Pancreas (tissue), 10 donors: ENCODE results near the gene LATS2. TPM values are rescaled to one million over a fixed set of nuclear protein-coding genes. Genes with fewer than 3 reads are reported as not detected.

Experiments used
- ATAC-seq, 4 donors: fragments of 200-7000 bp; cut with Tn5 transposase; one replicate each; pipeline versions ENCODE4 v1.8.0 to v1.9.1; 2020; ENCODE audit warnings: mild to moderate bottlenecking in 4 of 4, moderate library complexity in 4 of 4
- DNase-seq, 6 donors: peaks; one replicate each; pipeline ENCODE4 v3.0.0-alpha.2; 2020
- FAIRE-seq: peaks from 2 replicates; lab custom pipeline; 2012; peaks lifted over from hg19 to GRCh38; lab: Jason Lieb, UNC
- H3K27ac ChIP-seq, 4 donors: fragments of 200-600 bp; sonication (generic); 1 replicate in 3 of 4; 2 replicates in 1 of 4; pipeline versions ENCODE4 v1.5.0 to v1.8.0; 2020
- H3K27me3 ChIP-seq, 4 donors: fragments of 200-600 bp; one replicate each; pipeline ENCODE4 v1.8.0; 2021
- H3K36me3 ChIP-seq, 3 donors: fragments of 200-600 bp; sonication (generic) in 1 of 3; one replicate each; pipeline versions ENCODE4 v1.5.0 to v1.8.0; 2020 to 2021
- H3K4me1 ChIP-seq, 3 donors: fragments of 200-600 bp; one replicate each; pipeline ENCODE4 v1.8.0; 2021
- H3K4me3 ChIP-seq, 4 donors: fragments of 200-600 bp; sonication (generic) in 2 of 4; one replicate each; pipeline versions ENCODE4 v1.5.0 to v1.8.0; 2020 to 2021
- H3K9me3 ChIP-seq, 4 donors: fragments of 200-600 bp; one replicate each; pipeline ENCODE4 v1.8.0; 2021
- WGBS, 2 donors: extraction: QIAGEN DNeasy Blood & Tissue Kit; methylation state at CpG; one replicate each; pipeline ENCODE4 v1.1.7; 2013; 5-methylcytosine and 5-hydroxymethylcytosine counted together
- intact Hi-C, 3 donors: fragments of 100-400 bp; cut with DNase I; formaldehyde crosslinking; loops; one replicate each; pipeline versions ENCODE4 v1.11.1 to v1.14.2; 2022
- polyA plus RNA-seq, 2 donors: library from polyadenylated mRNA; stranded (reverse); fragments of 200-250 nt; gene quantifications; one replicate each; pipeline ENCODE4 v1.2.3, GENCODE V29; 2013
- total RNA-seq, 6 donors: library from RNA; stranded (reverse); fragmentation: NEBNext Ultra II Directional in 4 of 6; extraction: Animal tissue kit (Norgen Biotek cat#: 25700) in 4 of 6; gene quantifications; one replicate each; pipeline versions ENCODE4 v1.2.1 to v1.2.4, GENCODE V29; 2021 to 2023
- TF ChIP-seq, protein P1 (sequence below), 4 donors: fragments of 200-600 bp; sonication (generic) in 3 of 4; IDR thresholded peaks; one replicate each; pipeline versions ENCODE4 v1.5.0 to v1.8.0; 2021; ENCODE audit warnings: antibody characterized with exemption in 4 of 4
- donor health status: healthy with polysubstance abuse.
- donor health status: DM: no; HTN: no; CAD: no; lungs with moderate emphysema.
- donor health status: DM: no; HTN: no; CAD: no.
- donor health status: control.
- donor health status: control.
- donor health status: Bipolar disorder and iron deficiency.
- donor health status: DM: yes; HTN: yes; CAD: no.
- donor health status: DM: no; HTN: no; CAD: no.
- donor health status: DM: no; HTN: no; CAD: no.
- donor health status: DM: yes; HTN: yes; CAD: no.

Gene LATS2
- total and polyA plus RNA-seq, 8 donors: 3.8 to 12.5 (median 7.1) TPM

- Histone ChIP-seq H3K4me3 (no peak overlapping the region), H3K9me3 (no peaks in the 10 kb centered on the region), H3K27ac (no peak overlapping the region), H3K27me3 (no peaks in the 10 kb centered on the region), H3K4me1 (no peaks in the 10 kb centered on the region), H3K36me3 (no peaks in the 10 kb centered on the region)
- 85 to 94% methylated on average over 1 of the region's 1 CpG for WGBS, 2 donors
- intact Hi-C loops: no loop called here
- FAIRE-seq: no peak
- ATAC-seq: no peak
- TF ChIP-seq, protein P1, sequence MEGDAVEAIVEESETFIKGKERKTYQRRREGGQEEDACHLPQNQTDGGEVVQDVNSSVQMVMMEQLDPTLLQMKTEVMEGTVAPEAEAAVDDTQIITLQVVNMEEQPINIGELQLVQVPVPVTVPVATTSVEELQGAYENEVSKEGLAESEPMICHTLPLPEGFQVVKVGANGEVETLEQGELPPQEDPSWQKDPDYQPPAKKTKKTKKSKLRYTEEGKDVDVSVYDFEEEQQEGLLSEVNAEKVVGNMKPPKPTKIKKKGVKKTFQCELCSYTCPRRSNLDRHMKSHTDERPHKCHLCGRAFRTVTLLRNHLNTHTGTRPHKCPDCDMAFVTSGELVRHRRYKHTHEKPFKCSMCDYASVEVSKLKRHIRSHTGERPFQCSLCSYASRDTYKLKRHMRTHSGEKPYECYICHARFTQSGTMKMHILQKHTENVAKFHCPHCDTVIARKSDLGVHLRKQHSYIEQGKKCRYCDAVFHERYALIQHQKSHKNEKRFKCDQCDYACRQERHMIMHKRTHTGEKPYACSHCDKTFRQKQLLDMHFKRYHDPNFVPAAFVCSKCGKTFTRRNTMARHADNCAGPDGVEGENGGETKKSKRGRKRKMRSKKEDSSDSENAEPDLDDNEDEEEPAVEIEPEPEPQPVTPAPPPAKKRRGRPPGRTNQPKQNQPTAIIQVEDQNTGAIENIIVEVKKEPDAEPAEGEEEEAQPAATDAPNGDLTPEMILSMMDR (IDR thresholded peaks at IDR 0.05): no peak
- no peak for DNase-seq
These were observed 27.1 kb upstream of the LATS2 start for GRCh38 chr13:21088534-21088933.

DNA sequence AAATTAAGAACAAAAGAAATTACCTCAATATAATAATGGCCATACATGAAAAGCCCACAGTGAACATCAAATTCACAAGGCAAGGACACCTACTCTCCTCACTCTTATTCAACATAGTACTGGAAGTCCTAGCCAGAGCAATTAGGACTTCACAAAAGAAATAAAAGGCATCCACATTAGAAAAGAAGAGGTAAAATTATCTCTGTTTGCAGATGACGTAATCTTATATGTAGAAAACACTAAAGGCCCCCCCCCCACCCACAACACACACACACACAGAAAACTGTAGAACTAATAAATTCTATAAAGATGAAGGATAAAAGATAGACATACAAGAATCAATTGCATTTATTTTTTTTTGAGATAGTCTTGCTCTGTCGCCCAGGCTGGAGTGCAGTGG, 25.5 kb upstream of the LATS2 start:
- no peak for FAIRE-seq
- no peaks in the 10 kb centered on the region for H3K9me3 ChIP-seq
- intact Hi-C loops: no loop called here
- TF ChIP-seq, protein P1 (IDR thresholded peaks at IDR 0.05): no peak
- no peaks in the 10 kb centered on the region for H3K36me3 ChIP-seq
- WGBS, 2 donors: 77 to 85% methylated on average over 2 of the region's 2 CpGs
- H3K4me3 ChIP-seq: no peak overlapping the region
- no peak for DNase-seq
- H3K27me3 ChIP-seq: no peaks in the 10 kb centered on the region
- H3K4me1 ChIP-seq: no peaks in the 10 kb centered on the region
- no peak overlapping the region for H3K27ac ChIP-seq
- ATAC-seq: no peak

GRCh38 chr13:21081926-21082325, 20.5 kb upstream of the LATS2 start:
- no peak for ATAC-seq
- FAIRE-seq: no peak
- no peaks in the 10 kb centered on the region for H3K4me1 ChIP-seq
- TF ChIP-seq, protein P1 (IDR thresholded peaks at IDR 0.05): no peak
- H3K36me3 ChIP-seq: no peaks in the 10 kb centered on the region
- DNase-seq: no peak
- H3K4me3 ChIP-seq: no peak overlapping the region
- no peaks in the 10 kb centered on the region for H3K9me3 ChIP-seq
- intact Hi-C loops: no loop called here
- 82 to 90% methylated on average over 7 of the region's 7 CpGs for WGBS, 2 donors
- H3K27ac ChIP-seq: no peak overlapping the region
- no peaks in the 10 kb centered on the region for H3K27me3 ChIP-seq

DNA sequence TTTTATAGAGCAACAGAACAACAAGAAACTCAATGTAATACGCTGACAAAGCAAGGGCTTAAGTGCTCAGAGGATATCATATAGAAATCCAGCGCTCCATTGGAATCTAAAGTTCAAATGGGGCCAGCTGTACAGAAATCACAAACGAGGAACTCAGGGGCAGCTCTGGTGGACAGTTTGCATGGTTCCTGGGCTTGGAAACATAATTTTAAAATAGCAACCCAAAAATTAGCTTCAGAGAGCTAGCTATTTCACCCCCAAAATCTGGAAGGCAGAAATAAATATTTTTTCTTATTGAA, 19.2 kb upstream of the LATS2 start:
- 53 to 54% methylated on average over 3 of the region's 3 CpGs for WGBS, 2 donors
- Histone ChIP-seq H3K4me3 (no peak overlapping the region), H3K4me1 (peaks cover 0 to under 1% (median 0%) of the 10 kb centered on the region in 3 donors), H3K27me3 (peaks cover 0 to under 1% (median 0%) of the 10 kb centered on the region in 4 donors), H3K9me3 (no peaks in the 10 kb centered on the region), H3K36me3 (no peaks in the 10 kb centered on the region), H3K27ac (no peak overlapping the region)
- ATAC-seq: no peak
- intact Hi-C loops: no loop called here
- FAIRE-seq: no peak
- TF ChIP-seq, protein P1 (IDR thresholded peaks at IDR 0.05): no peak
- no peak for DNase-seq

- Histone ChIP-seq H3K9me3 (no peaks in the 10 kb centered on the region), H3K4me1 (peaks cover 0 to 4% (median 3%) of the 10 kb centered on the region in 3 donors), H3K27me3 (peaks cover 0 to 5% (median 0%) of the 10 kb centered on the region in 4 donors), H3K4me3 (peak overlapping the region in 1 of 4 donors; percentile 4), H3K36me3 (no peaks in the 10 kb centered on the region), H3K27ac (no peak overlapping the region)
- DNase-seq: no peak
- peak in 3 of 4 donors; percentile 53 to 70 (median 61) for ATAC-seq
- WGBS, 2 donors: 22 to 23% methylated on average over 14 of the region's 14 CpGs
- no peak for FAIRE-seq
- intact Hi-C loops: no loop called here
- TF ChIP-seq, protein P1 (IDR thresholded peaks at IDR 0.05): no peak
These were observed 18.6 kb upstream of the LATS2 start for GRCh38 chr13:21079761-21080592.
